HG02943 (cell line): ENCODE data around the gene METTL15.
A peak's percentile ranks its signal among the peaks of the same experiment; 100 is the strongest.
"Not testable (repeated sequence)": the region's sequence is repeated elsewhere in the genome, so short reads cannot be mapped to it uniquely, and the experiment has no call there.

Source experiments
- ATAC-seq: cut with Tn5 transposase; IDR thresholded peaks from one replicate; pipeline ENCODE4 v1.9.1; 2021; ENCODE audit warnings: mild to moderate bottlenecking, low read depth, moderate library complexity; ENCODE audit not compliant: unreplicated experiment

METTL15 gene

DNA sequence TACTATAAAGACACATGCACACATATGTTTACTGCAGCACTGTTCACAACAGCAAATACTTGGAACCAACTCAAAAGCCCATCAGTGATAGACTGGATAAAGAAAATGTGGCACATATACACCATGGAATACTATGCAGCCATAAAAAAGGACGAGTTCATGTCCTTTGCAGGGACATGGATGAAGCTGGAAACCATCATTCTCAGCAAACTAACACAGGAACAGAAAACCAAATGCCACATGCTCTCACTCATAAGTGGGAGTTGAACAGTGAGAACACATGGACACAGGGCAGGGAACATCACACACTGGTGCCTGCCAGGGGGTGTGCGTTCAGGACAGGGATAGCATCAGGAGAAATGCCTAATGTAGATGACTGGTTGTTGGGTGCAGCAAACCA is 164.1 kb downstream of the METTL15 start:
- ATAC-seq: not testable (repeated sequence)

- ATAC-seq: no peak
These were observed 166.0 kb downstream of the METTL15 start for GRCh38 chr11:28274216-28274615.

DNA sequence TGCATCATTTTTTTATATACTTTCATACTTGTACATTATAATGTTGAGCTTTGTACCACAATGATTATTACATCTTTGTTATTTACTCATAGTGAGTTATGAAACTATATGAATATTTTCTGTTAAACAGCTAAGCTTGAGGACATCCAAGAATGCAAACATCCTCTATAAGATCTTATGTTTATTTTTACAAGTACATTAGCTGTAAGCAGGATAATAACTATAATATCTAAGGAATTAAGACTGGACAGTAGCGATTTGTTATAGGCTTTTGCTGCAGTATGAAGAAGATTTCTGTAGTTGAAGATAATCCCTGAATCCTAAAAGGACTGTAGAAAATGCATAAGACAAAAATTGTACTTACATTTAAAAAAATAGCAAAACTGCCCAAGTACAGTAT is 176.0 kb downstream of the METTL15 start:
- ATAC-seq: no peak

GRCh38 chr11:28289444-28289843 is 181.3 kb downstream of the METTL15 start:
- ATAC-seq: no peak

GRCh38 chr11:28290995-28291394 is 182.8 kb downstream of the METTL15 start:
- not testable (repeated sequence) for ATAC-seq

- ATAC-seq: peak; percentile 96
These were observed 188.2 kb downstream of the METTL15 start for GRCh38 chr11:28296426-28296825.

DNA sequence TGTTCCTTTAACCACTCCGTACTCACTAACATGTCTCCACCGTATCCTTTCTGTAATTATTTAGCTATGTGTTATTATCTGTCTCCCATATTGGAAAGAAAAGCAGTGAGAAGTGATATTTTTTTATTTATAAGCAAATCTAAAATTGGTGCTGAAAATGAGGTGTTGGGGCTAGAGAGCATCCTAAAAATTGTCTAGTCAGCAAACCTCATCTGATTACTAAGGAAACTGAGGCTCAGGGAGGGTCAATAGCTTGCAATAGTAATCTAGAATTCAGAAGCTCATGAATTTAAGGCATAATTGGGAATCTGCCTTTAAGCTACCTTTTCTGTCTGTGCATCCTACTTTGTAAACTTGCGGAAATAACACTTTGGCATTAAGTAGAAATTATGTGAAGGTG is 190.0 kb downstream of the METTL15 start:
- no peak for ATAC-seq

- no peak for ATAC-seq
These were observed 195.4 kb downstream of the METTL15 start for GRCh38 chr11:28303477-28304191.

- ATAC-seq: no peak
These were observed 207.3 kb downstream of the METTL15 start for GRCh38 chr11:28315440-28315839.

GRCh38 chr11:28318871-28319270 is 210.7 kb downstream of the METTL15 start:
- ATAC-seq: no peak

DNA sequence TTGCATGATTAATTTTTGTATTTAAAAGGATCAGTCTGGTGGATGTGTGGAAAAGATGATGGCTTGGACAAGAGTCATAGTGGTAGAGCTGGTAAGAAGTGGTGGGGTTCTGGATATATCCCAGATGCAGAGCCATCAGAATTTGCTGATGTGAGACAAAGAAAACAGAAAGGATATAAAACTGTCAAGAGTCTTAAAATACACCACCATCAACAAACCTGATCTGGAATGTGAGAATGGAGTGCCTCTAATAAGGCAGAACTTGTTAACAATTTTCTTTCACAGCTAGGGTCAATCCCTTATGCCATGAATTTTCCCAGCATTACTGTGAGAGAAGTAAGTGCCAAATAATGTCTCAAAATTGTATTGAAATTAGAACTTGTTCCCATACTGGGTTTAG is 215.4 kb downstream of the METTL15 start:
- no peak for ATAC-seq

GRCh38 chr11:28332393-28332792 is 224.2 kb downstream of the METTL15 start:
- ATAC-seq: not testable (repeated sequence)

DNA sequence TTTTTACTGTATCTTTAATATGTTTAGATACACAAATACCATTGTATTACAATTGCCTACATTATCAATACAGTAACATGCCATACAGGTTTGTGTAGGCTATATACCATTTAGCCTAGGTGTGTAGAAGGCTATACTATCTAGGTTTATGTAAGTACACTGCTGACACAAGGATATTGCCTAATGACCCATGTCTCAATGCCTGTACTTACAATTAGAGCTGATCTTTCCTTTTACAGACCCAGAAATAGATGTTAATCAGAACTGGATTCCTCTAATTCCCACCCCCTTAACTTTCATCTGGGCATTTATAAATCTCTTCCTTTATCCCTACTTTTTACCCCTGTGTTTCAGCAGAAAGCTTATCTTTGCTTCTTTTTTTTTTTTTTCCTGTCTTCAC is 229.5 kb downstream of the METTL15 start:
- ATAC-seq: no peak

DNA sequence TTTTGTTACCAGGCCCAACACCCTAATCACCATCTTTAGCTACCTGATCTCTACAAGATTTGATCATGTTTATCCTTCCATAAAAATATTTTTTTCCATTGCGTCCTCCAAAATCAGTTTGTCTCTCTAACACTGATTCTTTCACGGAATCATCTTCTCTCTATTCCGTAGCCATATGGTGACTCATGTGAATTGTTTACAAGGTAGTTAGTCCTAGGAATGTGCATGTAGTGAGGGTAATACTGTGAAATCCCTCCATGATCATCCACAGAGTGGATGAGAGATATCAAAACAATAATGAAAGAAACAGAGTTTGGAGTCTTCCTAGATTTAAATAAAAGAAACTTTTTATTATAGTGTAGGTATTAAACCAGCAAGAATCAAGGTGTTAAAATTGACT is 230.2 kb downstream of the METTL15 start:
- ATAC-seq: no peak

- ATAC-seq: no peak
These were observed 231.3 kb downstream of the METTL15 start for GRCh38 chr11:28339488-28339887.

DNA sequence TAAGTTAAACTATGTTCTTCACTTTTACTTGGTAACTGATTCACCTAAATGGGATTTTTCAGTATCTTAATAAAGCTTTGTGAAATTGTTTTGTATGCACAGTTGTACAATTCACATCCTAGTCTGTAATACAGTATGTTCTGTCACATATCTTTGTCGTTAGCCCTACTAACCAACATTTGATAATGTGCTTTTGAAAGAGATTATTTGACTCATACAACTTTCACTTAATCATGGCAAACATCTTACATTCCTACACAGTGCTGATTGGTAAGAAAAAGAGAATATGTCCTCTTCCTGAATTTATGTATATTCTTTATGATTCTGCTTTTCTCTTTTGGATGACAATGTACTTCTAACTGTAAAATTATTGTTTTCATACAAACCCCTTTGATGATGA is 234.5 kb downstream of the METTL15 start:
- no peak for ATAC-seq

DNA sequence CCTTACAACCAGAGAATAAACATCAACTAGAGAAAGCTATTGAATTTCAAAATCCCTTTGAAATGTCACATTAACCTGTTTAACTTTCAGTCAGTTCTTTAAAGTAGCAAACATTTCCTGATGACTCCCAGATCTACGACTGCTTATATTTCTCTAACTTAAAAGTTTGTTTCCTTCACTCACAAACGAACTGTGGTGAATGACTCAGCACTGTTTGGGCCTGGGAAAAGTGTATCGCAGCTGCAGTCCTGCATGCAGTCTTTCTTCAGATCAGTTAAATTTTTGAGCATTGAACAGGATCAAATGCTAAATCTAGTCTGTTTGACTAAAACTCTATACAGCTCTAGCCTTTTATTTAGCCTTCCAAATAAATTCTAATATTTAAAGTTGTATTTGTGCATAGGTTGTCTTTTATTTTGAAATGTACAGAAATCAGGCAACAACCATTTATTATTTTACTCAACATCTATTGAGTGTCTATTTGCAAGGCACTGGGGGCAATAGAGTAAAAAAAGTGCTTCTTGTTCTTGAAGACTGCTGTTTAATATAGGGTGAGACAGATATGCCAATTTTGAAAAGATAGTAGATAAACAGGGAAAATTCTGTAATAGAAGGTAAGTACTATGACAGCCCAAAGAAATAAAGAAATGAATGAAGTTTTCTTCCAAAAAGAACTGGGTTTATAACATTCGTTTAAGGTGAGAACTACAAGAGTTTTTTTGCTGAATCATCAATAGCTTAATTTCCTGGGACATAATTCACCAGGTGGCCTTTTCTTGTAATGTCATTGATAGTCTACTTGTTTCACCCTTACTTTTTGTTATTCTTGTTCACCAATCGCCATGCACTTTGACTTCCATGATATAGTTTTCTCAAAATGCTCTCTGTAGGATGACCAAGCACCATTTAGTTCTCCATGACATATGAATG is 235.4 kb downstream of the METTL15 start:
- ATAC-seq: no peak

DNA sequence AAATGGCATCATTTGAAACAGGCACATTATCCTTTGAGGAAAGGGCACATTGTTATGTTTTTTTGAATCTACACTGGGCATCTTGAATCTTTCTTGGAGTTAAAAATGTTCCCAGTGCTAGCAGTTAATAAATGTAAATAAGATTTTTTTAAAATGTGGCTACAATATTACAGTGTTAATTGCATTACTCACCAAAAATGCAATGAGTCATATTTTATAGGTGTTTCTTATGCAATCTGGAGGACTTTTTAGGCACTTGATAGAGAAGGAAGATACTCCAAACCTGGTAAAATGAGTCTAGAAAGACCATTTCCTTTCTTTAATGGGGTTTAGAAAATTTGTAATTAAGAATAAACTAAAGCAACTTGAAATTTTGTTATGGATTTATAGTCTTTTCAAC is 238.0 kb downstream of the METTL15 start:
- ATAC-seq: no peak

DNA sequence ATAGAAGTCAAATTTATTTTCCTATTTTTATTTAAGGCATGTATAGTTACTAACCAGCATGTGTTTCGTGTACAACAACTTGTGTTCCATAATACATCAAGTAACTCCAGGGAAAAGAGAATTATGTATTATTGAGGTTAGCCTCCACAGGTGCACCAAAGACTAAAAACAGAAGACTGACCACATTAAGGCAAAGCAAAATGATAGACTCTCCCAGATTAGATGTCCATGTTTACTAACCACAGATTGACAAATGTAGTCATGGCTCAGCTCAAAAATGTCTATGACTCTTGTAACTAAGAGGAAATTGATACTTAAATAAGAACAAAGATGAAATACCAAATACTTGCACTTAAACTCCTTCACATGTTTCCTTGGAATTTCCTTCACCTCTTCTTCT is 238.5 kb downstream of the METTL15 start:
- no peak for ATAC-seq

GRCh38 chr11:28347371-28347770 is 239.2 kb downstream of the METTL15 start:
- ATAC-seq: no peak

DNA sequence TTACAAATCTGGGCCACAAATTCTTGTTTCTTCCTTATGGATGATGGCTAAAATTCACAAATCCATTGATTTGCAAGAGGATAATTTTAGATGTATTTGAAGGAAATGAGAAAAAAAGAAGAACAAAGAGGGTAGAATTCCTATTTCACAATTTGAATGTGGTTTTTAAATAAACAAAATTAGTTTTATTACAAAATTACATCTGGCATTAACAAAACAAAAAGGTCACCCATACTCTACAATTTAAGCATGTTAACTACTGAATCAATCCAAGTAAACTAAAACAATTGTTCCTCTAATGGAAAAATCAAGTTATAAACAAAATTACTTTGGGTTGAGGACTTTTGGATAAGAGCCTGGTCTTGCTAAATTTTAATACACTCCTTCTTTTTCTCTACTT is 242.0 kb downstream of the METTL15 start:
- no peak for ATAC-seq

DNA sequence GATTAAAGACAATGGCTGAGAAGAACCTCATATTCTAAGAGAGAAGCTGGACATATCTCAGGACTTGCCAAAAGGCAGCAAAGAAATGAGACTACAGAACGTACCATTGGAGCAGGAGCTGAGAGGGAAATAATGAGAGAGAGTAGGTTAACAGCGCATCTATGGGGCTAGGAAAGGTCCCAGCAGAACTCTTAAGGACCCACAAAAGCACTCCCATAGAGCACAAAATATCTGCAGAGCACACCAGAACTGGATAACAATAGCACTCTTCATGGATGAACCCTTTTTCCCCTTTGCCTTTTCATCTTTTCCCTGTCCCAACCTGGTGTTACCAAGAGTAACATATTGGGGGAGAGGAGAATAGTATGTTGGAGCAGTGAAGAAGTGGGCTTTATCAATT is 245.8 kb downstream of the METTL15 start:
- ATAC-seq: no peak
